Stimulated activated CD8-positive, alpha-beta memory T cell treated with anti-CD3 and anti-CD28 coated beads, Interleukin-4, amount 100 ng/mL, for 1 hour (primary cell): ENCODE measurements around the gene ANKS1A.

Source experiments
- DNase-seq, 2 donors: peaks; one replicate each; pipeline ENCODE4 v3.0.0-alpha.2; 2020; ENCODE audit warnings: low read depth in 2 of 2, low spot score in 1 of 2

Gene ANKS1A

GRCh38 chr6:35081426-35081851, 192.4 kb downstream of the ANKS1A start:
- DNase-seq, result no peak

GRCh38 chr6:35082046-35082732, 193.1 kb downstream of the ANKS1A start:
- no peak for DNase-seq

- DNase-seq, result no peak
These were observed 193.8 kb downstream of the ANKS1A start for GRCh38 chr6:35082733-35083403.

- DNase-seq, result no peak
These were observed 194.5 kb downstream of the ANKS1A start for GRCh38 chr6:35083507-35083906.

- DNase-seq, result no peak
These were observed 195.0 kb downstream of the ANKS1A start for GRCh38 chr6:35084041-35084491.

GRCh38 chr6:35084511-35085203, 195.6 kb downstream of the ANKS1A start:
- no peak for DNase-seq

GRCh38 chr6:35085359-35086281, 196.6 kb downstream of the ANKS1A start:
- DNase-seq, result no peak

GRCh38 chr6:35086282-35086632, 197.2 kb downstream of the ANKS1A start:
- DNase-seq, result no peak

GRCh38 chr6:35086636-35087360, 197.7 kb downstream of the ANKS1A start:
- no peak for DNase-seq

- no peak for DNase-seq
These were observed 198.6 kb downstream of the ANKS1A start for GRCh38 chr6:35087361-35088280.

- no peak for DNase-seq
These were observed 199.5 kb downstream of the ANKS1A start for GRCh38 chr6:35088281-35089215.

- no peak for DNase-seq
These were observed 200.3 kb downstream of the ANKS1A start for GRCh38 chr6:35089216-35089934.

GRCh38 chr6:35089935-35090505, 201.0 kb downstream of the ANKS1A start:
- no peak for DNase-seq

GRCh38 chr6:35090734-35091133, 201.7 kb downstream of the ANKS1A start:
- DNase-seq, result no peak

- DNase-seq, result no peak
These were observed 202.5 kb downstream of the ANKS1A start for GRCh38 chr6:35091346-35092083.

- no peak for DNase-seq
These were observed 203.5 kb downstream of the ANKS1A start for GRCh38 chr6:35092362-35093117.
